Left renal cortex interstitium (tissue), 4 donors: ENCODE results near the gene AIFM2. TPM values are rescaled to one million over a fixed set of nuclear protein-coding genes. Genes with fewer than 3 reads are reported as not detected.

Experiments
- DNase-seq, 4 donors: peaks; one replicate each; pipeline ENCODE4 v3.0.0-alpha.2; 2013; ENCODE audit warnings: low read depth in 4 of 4, low spot score in 2 of 4, missing footprints in 1 of 4
- polyA plus RNA-seq, 4 donors: library from polyadenylated mRNA; unstranded; fragments of 120-200 nt; gene quantifications; one replicate each; pipeline ENCODE4 v1.2.1, GENCODE V29; 2013; ENCODE audit not compliant: insufficient read length in 4 of 4

The AIFM2 gene
- polyA plus RNA-seq, 4 donors = 4.2 to 8.3 (median 6.4) TPM

GRCh38 chr10:70146489-70147258, 14.0 kb upstream of the AIFM2 start, which contains the start of gene TYSND1:
TYSND1 (minus strand) TSS chr10:70146700; CDS start chr10:70146586, 114 bp downstream.
- peak; percentile 94 to 98 (median 96) for DNase-seq

- peak; percentile 45 to 58 (median 55) for DNase-seq
Observed at GRCh38 chr10:70145666-70146488, 13.3 kb upstream of the AIFM2 start.

GRCh38 chr10:70145166-70145665, 12.6 kb upstream of the AIFM2 start:
- no peak for DNase-seq

GRCh38 chr10:70144372-70145110, 11.9 kb upstream of the AIFM2 start:
- DNase-seq = no peak

- DNase-seq = no peak
Observed at GRCh38 chr10:70142555-70142954, 9.9 kb upstream of the AIFM2 start.

- DNase-seq = no peak
Observed at GRCh38 chr10:70140297-70140696, 7.7 kb upstream of the AIFM2 start.

- DNase-seq = no peak
Observed at GRCh38 chr10:70139997-70140250, 7.3 kb upstream of the AIFM2 start.

GRCh38 chr10:70139151-70139996, 6.7 kb upstream of the AIFM2 start:
- no peak for DNase-seq

GRCh38 chr10:70137927-70138883, 5.6 kb upstream of the AIFM2 start:
- DNase-seq = no peak

GRCh38 chr10:70137135-70137534, 4.5 kb upstream of the AIFM2 start:
- DNase-seq = no peak

- DNase-seq = no peak
Observed at GRCh38 chr10:70135684-70136083, 3.1 kb upstream of the AIFM2 start.

- no peak for DNase-seq
Observed at GRCh38 chr10:70135046-70135445, 2.4 kb upstream of the AIFM2 start.

GRCh38 chr10:70131560-70131937, 1.1 kb downstream of the AIFM2 start:
- DNase-seq = no peak

GRCh38 chr10:70130878-70131559, 1.6 kb downstream of the AIFM2 start:
- no peak for DNase-seq

- DNase-seq = no peak
Observed at GRCh38 chr10:70126700-70127395, 5.8 kb downstream of the AIFM2 start.

- DNase-seq = no peak
Observed at GRCh38 chr10:70125918-70126552, 6.6 kb downstream of the AIFM2 start.

- DNase-seq = no peak
Observed at GRCh38 chr10:70124918-70125317, 7.7 kb downstream of the AIFM2 start.
